ENCODE results near the gene NAPA.
"Not testable (repeated sequence)": the region's sequence is repeated elsewhere in the genome, so short reads cannot be mapped to it uniquely, and the experiment has no call there.

Gene NAPA

GRCh38 chr19:47486220-47486619 is 28.6 kb downstream of the NAPA start:
- not testable (repeated sequence) for DNase-seq

- no peak for DNase-seq
Measured at GRCh38 chr19:47485210-47485609, 29.7 kb downstream of the NAPA start.

- peak; percentile 83 for DNase-seq
Measured at GRCh38 chr19:47483800-47484690, 30.8 kb downstream of the NAPA start, which contains the start of gene KPTN. KPTN (minus strand) TSS chr19:47484219; CDS start chr19:47484160, 59 bp downstream.

- DNase-seq = no peak
Measured at GRCh38 chr19:47483200-47483599, 31.7 kb downstream of the NAPA start.

GRCh38 chr19:47481460-47482052 is 33.3 kb downstream of the NAPA start:
- DNase-seq = no peak

GRCh38 chr19:47480658-47481057 is 34.2 kb downstream of the NAPA start:
- no peak for DNase-seq

GRCh38 chr19:47479701-47480503 is 35.0 kb downstream of the NAPA start:
- DNase-seq = no peak

GRCh38 chr19:47476438-47476972 is 38.4 kb downstream of the NAPA start:
- no peak for DNase-seq

GRCh38 chr19:47475465-47475864 is 39.4 kb downstream of the NAPA start:
- DNase-seq = no peak

- no peak for DNase-seq
Measured at GRCh38 chr19:47473336-47473735, 41.5 kb downstream of the NAPA start.

GRCh38 chr19:47471733-47472457 is 43.0 kb downstream of the NAPA start, which contains the start of gene SLC8A2:
SLC8A2 (minus strand) TSS chr19:47471893; CDS start chr19:47466403, 5,490 bp downstream.
- peak; percentile 51 for DNase-seq

GRCh38 chr19:47471381-47471732 is 43.5 kb downstream of the NAPA start:
- no peak for DNase-seq

- DNase-seq = no peak
Measured at GRCh38 chr19:47470447-47471195, 44.2 kb downstream of the NAPA start.

- no peak for DNase-seq
Measured at GRCh38 chr19:47469719-47470118, 45.1 kb downstream of the NAPA start.

- DNase-seq = no peak
Measured at GRCh38 chr19:47469363-47469700, 45.5 kb downstream of the NAPA start.

- DNase-seq = no peak
Measured at GRCh38 chr19:47467914-47468313, 46.9 kb downstream of the NAPA start.

- DNase-seq = no peak
Measured at GRCh38 chr19:47465957-47466356, 48.9 kb downstream of the NAPA start.

- DNase-seq = no peak
Measured at GRCh38 chr19:47464675-47465419, 50.0 kb downstream of the NAPA start.

- no peak for DNase-seq
Measured at GRCh38 chr19:47461876-47462275, 53.0 kb downstream of the NAPA start.

- no peak for DNase-seq
Measured at GRCh38 chr19:47459477-47459876, 55.4 kb downstream of the NAPA start.

GRCh38 chr19:47458672-47459071 is 56.2 kb downstream of the NAPA start:
- DNase-seq = no peak

Data from effector CD4-positive, alpha-beta T cell (primary cell).